Measurements from ENCODE around the gene NSFL1C. TPM values are rescaled to one million over a fixed set of nuclear protein-coding genes. Genes with fewer than 3 reads are reported as not detected.
A peak's percentile ranks its signal among the peaks of the same experiment; 100 is the strongest.

The NSFL1C gene
- polyA plus RNA-seq, 3 donors, result 24.4 to 52.1 (median 40.8) TPM

- WGBS, 3 donors, result 62 to 72% (median 62%) methylated on average over 6 of the region's 6 CpGs
- H3K27ac ChIP-seq (ENCODE audit: low read depth, low read length), result peak overlapping the region; percentile 44
Measured at GRCh38 chr20:1489764-1490436, 23.3 kb upstream of the NSFL1C start.

- 60 to 72% (median 62%) methylated on average over 2 of the region's 2 CpGs for WGBS, 3 donors
- H3K27ac ChIP-seq (ENCODE audit: low read depth, low read length), result no peak overlapping the region
Measured at GRCh38 chr20:1489325-1489724, 22.7 kb upstream of the NSFL1C start.

GRCh38 chr20:1486566-1486965 is 19.9 kb upstream of the NSFL1C start:
- no peak overlapping the region for H3K27ac ChIP-seq (ENCODE audit: low read depth, low read length)
- 36 to 89% (median 87%) methylated on average over 2 of the region's 2 CpGs for WGBS, 3 donors

- WGBS, 3 donors, result 51 to 67% (median 55%) methylated on average over 5 of the region's 5 CpGs
- H3K27ac ChIP-seq (ENCODE audit: low read depth, low read length), result no peak overlapping the region
Measured at GRCh38 chr20:1484438-1485116, 17.9 kb upstream of the NSFL1C start.

GRCh38 chr20:1479831-1480595 is 13.4 kb upstream of the NSFL1C start:
- WGBS, 3 donors, result 73 to 77% (median 73%) methylated on average over 9 of the region's 9 CpGs
- no peak overlapping the region for H3K27ac ChIP-seq (ENCODE audit: low read depth, low read length)

- no peak overlapping the region for H3K27ac ChIP-seq (ENCODE audit: low read depth, low read length)
- 76 to 83% (median 81%) methylated on average over 4 of the region's 4 CpGs for WGBS, 3 donors
Measured at GRCh38 chr20:1478566-1478965, 11.9 kb upstream of the NSFL1C start.

- WGBS, 3 donors, result 85 to 93% (median 90%) methylated on average over 7 of the region's 7 CpGs
- H3K27ac ChIP-seq (ENCODE audit: low read depth, low read length), result no peak overlapping the region
Measured at GRCh38 chr20:1477896-1478490, 11.3 kb upstream of the NSFL1C start.

- WGBS, 3 donors, result 71 to 90% (median 83%) methylated on average over 4 of the region's 4 CpGs
- H3K27ac ChIP-seq (ENCODE audit: low read depth, low read length), result no peak overlapping the region
Measured at GRCh38 chr20:1474817-1475603, 8.4 kb upstream of the NSFL1C start.

- no peak overlapping the region for H3K27ac ChIP-seq (ENCODE audit: low read depth, low read length)
- WGBS, 3 donors, result 94 to 96% (median 95%) methylated on average over 8 of the region's 8 CpGs
Measured at GRCh38 chr20:1474325-1474724, 7.7 kb upstream of the NSFL1C start.

- WGBS, 3 donors, result 81 to 86% (median 86%) methylated on average over 13 of the region's 13 CpGs
Measured at GRCh38 chr20:1473246-1474220, 6.9 kb upstream of the NSFL1C start.

GRCh38 chr20:1472556-1473245 is 6.1 kb upstream of the NSFL1C start:
- no peak overlapping the region for H3K27ac ChIP-seq (ENCODE audit: low read depth, low read length)
- WGBS, 3 donors, result 61 to 68% (median 62%) methylated on average over 9 of the region's 9 CpGs

More at GRCh38 chr20:1473246-1474220, 6.9 kb upstream of the NSFL1C start:
- H3K27ac ChIP-seq (ENCODE audit: low read depth, low read length), result no peak overlapping the region

- 98 to 100% (median 98%) methylated on average over 2 of the region's 2 CpGs for WGBS, 3 donors
Measured at GRCh38 chr20:1471242-1471641, 4.6 kb upstream of the NSFL1C start.

GRCh38 chr20:1469925-1470571 is 3.4 kb upstream of the NSFL1C start:
- no peak overlapping the region for H3K27ac ChIP-seq (ENCODE audit: low read depth, low read length)
- WGBS, 3 donors, result 27 to 53% (median 40%) methylated on average over 11 of the region's 11 CpGs

More at GRCh38 chr20:1471242-1471641, 4.6 kb upstream of the NSFL1C start:
- no peak overlapping the region for H3K27ac ChIP-seq (ENCODE audit: low read depth, low read length)

- WGBS, 3 donors, result 65 to 79% (median 76%) methylated on average over 9 of the region's 9 CpGs
- H3K27ac ChIP-seq (ENCODE audit: low read depth, low read length), result no peak overlapping the region
Measured at GRCh38 chr20:1469306-1469905, 2.8 kb upstream of the NSFL1C start.

- no peak overlapping the region for H3K27ac ChIP-seq (ENCODE audit: low read depth, low read length)
- WGBS, 3 donors, result 51 to 67% (median 65%) methylated on average over 7 of the region's 7 CpGs
Measured at GRCh38 chr20:1468117-1468624, 1.5 kb upstream of the NSFL1C start.

Measured in adipose tissue (tissue), 3 donors.